ENCODE measurements around the gene DIP2C.
"Not testable (repeated sequence)": the region's sequence is repeated elsewhere in the genome, so short reads cannot be mapped to it uniquely, and the experiment has no call there.

The DIP2C gene

DNA sequence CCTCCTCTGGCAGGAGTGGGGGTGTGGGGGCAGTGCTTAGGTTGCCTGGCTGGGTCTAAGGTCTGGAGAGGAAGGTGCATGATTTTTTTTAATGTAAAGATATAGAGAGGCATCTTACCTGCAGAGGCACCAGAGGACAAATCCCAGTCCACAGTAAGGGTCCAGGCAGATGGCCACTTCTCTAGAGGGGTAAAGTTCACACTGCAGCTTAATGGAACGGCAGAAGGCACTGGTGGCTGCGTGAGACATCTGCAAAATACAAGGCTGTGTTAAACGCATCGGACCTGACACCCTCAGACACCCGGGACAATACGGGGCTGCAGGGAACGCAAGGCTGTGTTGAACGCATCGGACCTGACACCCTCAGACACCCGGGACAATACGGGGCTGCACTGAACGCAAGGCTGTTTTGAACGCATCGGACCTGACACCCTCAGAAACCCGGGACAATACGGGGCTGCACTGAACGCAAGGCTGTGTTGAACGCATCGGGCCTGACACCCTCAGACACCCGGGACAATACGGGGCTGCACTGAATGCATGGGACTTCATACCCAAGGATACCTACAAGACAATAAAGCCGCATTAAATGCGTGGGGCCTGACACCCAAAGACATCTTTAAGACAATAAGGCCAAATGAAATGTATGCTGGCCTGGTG lies 348.3 kb downstream of the DIP2C start:
- DNase-seq, result no peak

DNA sequence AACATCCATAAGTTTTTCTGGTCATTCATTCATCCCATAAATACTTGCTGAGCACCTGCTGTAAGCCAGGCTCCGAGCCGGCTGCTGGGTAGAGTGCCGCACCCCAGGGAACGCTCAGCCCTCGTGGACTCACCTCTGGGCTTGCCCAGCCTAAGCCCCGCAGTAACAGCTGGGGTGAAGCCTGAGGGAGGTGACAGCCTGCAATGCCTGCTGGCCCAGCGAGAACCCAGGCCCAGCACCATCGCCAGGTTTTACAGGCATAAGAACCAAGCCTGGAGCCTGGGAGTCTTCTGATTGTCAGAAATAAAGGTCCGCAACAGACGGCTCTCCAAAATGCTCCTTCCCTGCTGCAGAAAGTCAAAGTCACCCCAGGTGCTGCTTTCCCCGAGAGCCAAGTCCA lies 348.8 kb downstream of the DIP2C start:
- DNase-seq, result no peak

DNA sequence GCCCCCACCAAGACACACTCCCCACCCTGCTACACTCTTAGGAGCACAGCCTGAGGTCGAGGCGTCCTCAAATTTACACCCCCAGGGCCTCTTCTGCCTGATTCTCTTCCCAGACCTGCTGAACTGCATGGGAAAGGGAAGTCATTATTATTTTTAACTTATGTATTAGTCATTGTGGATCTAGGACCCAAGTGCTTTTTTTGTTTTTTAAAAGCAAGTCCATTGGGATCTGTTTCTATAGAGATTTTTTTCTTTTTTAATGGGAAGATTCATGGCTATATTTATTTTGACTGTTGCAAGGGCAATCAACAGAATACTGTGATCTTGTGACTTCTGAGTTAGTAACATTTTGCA lies 350.5 kb downstream of the DIP2C start:
- DNase-seq, result no peak

DNA sequence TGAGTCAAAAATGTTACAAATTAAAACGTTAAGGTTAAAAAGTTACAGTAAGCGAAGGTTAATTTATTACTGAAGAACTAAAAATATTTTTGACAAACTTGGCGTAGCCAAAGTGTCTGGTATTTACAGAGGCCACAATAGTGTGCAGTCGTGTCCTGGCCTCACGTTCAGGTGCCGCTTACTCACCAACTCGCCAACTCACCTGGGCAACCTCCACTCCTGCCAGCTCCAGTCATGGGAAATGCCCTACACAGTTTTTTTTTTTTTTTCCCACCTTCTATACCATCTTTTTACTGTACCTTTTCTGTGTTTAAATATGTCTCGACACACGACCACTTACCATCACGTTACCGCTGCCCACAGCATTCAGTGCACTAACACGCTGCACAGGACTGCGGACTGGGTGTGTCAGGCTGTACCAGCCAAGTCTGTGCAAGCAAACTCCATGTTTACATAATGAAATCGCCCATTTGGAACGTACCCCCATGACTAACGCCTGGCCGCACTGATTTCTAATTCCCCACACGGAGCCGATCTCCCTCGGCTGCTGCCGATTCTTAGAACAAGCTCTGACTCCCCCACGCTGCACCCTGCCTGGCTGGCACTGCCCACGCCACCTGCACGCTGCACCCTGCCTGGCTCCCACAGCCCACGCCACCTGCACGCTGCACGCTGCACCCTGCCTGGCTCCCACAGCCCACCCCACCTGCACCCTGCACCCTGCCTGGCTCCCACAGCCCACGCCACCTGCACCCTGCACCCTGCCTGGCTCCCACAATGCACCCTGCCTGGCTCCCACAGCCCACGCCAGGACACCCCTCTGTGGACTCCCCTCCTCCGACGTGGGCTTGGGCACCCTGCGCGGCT lies 351.1 kb downstream of the DIP2C start:
- DNase-seq, result no peak

DNA sequence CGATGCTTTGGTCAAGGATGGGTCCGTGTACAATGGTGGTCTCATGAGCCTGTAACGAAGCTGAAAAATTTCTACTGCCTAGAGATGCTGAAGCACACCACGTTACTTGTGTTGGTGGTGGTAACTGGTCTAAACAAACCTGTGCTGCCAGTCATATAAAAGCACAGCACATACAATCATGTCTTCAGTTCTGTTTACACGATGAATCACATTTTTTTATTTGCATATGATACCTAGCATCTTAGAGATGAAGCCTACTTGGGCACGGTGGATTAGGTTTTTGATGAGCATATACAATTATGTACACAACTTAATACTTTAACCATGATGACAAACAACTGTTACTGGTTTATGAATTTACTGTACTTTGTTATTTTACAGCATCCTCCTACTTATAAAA lies 353.2 kb downstream of the DIP2C start:
- DNase-seq, result no peak

DNA sequence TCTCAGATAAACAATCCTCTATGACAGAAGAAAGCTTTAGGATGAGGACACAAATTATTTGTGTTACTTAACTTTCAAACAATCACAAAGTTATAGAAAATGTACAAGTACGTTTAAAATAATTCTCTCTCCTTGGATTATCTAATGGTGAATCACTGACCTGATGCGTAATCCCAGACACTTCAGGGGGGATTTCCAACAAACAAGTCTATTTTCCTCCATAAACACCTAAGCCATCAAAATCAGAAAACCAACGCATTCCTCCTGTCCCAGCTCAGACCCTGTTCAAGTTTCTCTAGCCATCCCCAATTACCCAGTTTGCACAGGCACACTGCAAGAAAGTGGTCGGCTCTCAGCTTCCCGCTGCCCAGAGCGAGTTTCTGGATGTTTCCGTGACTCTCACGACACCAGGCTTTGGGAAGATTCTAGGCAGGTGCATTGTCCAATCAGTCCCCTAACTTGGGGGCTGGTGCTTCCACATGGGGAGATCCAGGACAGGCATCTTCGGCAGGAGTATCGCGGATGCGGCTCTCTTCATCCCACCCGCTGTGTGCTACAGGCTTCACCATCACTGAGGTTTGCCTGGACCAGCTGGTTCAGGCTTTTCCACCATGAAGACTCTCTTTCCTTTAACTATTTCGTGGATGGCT lies 354.2 kb downstream of the DIP2C start:
- DNase-seq, result no peak

DNA sequence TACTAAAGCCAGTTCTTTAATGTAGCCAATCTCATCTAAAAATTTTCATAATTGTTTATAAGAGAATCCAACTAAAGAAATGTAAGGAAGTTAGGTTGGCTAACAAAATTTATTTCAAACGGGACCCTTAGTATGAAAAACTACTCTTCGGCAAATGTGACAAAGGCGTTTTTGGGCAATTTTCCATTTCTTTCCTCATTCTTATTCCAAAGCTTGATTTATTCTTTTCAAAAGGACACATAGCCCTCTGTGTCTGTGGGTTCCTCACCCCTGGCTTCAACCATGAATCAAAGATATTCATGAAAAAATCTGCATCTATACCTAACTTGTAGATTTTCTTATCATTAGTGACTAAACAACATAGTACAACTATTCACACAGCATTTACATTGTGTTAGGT lies 358.3 kb downstream of the DIP2C start:
- no peak for DNase-seq

DNA sequence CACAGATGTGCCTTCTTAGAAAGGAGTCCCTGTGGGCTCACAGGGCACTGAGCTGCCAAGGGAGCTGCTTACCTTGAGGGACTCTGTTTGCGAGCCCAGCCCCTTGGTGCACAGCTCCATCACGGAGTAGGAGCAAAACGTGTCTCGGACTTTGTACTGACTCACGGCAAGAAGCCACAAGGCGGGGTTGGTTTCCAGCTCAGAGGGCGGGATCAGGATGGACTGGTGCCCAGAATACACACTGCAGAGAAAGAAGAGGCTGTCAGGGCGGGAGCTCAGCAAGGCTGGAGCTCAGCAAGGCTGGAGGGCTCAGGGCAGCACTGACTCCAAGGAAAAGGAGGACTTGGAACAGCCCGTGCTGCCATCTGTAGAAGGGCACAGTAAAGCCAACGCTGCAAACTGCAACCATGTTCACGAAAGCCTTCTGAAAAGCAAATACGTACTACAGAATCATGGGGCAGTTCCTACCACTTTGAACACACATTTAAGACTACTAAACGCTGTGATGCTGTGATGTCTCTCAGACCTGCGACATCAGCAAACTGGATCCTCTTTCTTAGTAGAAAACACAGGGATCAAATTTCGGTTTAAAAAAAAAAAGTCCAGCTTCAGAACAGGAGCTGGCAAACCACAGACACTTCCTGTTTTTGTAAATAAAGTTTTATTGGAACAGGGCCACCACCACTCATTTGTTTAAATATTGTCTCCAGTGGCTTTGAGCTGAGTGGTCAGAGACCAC lies 359.9 kb downstream of the DIP2C start:
- DNase-seq, result peak; percentile 56 to 59

DNA sequence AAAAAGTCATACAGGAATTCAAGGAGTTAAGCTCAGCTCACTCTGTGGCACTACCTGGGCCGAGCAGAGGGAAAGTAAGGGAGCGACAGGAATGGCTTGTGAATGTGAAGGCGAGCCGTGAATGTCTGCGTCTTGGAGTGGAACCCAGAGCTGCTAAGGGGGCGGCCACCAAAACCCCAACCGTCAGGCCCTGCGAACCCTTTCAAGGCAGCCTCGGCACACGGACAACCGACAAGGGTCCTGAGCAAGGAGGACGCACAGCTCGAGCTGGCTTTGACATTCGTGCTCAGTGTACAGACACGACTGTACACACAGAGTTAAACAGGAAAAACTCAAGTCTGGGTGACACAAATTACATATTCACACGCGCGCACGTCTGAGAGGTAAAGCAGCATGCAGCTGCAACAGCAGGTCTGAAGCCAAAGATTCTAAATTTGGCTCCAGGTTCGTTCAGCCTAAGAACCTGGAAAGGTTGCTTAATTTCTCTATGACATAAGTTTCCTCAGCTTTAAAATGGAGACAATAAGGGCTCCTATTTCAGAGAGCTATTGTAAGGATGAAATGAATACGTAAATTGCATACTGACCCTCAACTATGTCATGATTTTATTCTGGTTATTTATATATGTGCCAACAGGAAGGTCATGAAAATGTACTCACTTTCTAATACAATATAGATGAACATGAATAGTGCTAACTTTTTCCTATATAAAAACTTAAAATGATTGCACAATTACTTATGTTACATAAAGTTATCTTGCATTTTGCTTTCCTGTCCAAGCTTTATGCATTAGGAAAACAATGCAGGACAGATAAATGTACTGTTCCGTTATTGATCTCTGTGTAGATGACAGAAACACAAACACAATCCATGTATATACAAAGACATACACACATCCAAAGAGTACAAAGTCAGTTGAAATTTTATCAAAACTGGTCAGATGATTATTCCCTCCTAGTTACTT lies 361.3 kb downstream of the DIP2C start:
- no peak for DNase-seq

DNA sequence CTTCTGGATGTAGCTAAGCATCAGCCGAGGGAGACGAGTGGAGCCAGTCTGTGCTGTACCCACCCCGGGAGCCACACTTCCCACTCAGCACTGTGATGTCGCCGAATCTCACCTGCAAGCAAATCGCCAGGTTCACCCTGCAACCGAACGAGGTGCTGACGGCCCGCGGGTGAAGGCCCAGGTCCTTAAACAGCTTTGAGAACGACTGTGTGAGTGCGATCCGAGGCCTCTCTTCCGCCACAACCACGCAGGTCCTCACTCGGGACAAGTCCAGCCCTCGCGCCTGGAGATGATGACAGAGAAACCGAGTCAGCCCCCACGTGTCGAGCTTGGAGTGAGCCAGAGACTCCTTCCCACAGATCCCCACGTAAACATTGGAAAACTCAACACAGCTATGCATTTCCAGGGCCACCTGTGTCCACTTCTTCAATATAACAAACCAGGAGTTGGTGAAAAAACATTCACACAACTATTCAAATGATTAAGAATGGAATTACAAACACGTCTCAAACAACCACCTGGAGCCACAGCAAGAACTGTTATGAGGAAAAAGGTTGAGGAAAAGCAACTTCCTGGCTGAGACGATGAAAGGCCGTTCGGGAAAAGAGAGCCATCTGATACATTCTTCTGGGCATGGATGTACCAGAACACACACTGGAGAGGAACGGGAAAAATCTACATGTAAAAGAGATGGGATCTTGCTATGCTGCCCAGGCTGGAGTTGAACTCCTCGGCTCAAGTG lies 362.4 kb downstream of the DIP2C start:
- DNase-seq, result no peak

DNA sequence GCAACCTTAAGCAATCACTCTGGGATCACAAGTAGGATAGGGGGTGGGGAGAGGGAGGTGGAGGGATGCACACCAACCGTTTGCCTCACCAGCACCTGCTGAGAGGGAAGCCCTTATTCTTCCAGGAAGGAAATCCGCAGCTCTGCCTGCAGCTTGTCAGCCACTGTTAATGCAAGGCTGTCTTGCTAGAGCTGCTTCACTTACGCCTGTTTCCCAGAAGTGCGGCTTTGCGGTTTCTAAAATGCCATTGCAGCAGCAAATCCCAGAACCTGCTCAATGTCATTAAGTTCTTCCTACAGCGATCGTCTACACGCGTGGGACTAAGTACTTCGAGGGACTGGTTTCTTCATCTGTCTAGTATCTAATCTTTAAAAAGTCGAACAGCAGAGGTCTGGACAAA lies 363.1 kb downstream of the DIP2C start:
- no peak for DNase-seq

DNA sequence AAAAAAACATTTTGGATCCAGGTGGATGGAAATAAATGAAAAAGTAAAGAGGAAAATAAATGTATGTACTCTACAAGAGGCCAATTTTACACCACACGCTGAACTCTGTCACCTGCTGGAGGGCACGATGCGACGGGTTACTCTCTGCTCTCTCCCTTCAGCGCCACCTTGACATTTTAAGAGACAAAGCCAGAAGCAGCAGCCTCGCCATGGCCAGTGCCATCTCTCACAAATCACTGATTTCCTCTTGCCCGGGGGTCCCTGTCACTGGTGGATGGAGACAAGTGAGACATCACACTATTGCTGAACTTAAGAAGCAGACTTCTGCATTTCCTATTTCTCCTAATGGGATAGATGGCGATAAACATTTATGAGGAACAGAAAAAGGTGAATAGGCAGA lies 364.2 kb downstream of the DIP2C start:
- DNase-seq, result no peak

DNA sequence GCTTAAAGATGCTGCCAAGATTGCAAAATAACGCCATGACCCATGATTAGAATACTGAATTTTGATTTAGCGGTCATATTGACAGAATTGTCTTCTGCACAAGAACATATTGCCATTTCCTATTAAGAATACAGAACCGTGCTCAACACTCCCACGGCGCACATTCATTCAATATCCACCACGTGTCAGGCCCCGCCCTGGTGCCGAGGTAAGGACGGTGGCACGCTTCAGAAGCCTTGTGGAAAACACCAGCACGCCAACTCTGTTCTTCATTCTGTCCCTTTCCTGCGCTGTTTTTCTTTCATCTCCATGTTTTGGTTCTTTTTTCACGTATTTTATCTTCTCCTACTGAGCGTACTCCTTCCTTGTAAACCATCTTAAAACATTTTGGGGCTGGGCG lies 364.9 kb downstream of the DIP2C start:
- no peak for DNase-seq

DNA sequence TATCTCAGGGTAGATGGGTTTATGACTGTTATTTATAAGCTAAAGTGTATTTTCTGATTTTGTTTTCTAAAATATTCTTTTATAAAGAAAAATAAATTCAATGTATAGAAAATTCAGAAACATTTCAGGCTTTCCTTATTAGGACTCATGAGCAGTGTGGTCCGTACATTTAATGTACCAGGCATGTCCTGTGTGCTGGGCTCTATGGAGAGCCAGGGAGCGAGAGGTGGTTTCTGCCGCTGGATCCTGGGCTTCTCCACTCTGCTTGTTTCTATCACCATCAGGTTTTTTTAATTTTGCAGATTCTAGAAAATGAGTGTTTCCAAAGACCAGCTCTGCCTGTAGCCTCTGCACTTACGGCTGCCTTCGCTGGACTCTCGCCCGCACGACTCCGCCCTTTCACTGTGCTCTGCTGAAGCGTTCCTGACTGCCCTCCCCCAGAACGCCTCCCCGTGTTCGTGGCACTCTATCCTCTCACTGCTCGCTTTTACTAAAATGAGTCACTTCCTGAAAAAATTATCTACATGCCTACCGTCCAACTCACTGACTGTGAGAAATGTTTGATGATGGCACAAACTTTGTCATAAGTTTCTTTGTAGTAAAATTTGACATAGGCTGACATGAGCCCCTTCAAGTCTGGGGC lies 365.7 kb downstream of the DIP2C start:
- DNase-seq, result peak; percentile 58 to 64

DNA sequence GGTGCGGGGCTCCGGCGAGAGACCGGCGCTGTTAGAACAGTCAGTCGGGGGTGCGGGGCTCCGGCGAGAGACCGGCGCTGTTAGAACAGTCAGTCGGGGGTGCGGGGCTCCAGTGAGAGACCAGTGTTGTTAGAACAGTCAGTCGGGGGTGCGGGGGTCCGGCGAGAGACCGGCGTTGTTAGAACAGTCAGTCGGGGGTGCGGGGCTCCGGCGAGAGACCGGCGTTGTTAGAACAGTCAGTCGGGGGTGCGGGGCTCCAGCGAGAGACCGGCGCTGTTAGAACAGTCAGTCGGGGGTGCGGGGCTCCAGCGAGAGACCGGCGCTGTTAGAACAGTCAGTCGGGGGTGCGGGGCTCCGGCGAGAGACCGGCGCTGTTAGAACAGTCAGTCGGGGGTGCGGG lies 366.4 kb downstream of the DIP2C start:
- DNase-seq, result not testable (repeated sequence)

DNA sequence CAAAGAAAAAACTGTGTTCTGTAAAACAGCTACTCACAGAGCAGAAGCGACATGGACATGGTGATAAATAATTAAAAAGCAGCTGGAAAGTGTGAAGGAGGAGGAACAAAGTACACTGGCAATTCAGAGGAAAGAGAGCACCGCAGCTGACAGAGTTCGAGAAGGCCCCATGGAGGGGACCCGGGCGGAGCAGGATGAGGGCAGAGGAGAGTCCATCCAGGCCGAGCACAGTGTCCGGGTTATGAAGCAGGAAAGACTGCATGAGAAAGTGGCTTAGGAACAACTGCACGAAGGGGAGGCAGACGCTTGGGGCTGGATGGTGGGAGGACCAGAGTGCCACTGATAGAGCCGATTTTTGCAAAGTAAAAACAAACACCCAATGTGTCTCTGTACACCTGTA lies 368.7 kb downstream of the DIP2C start:
- no peak for DNase-seq

DNA sequence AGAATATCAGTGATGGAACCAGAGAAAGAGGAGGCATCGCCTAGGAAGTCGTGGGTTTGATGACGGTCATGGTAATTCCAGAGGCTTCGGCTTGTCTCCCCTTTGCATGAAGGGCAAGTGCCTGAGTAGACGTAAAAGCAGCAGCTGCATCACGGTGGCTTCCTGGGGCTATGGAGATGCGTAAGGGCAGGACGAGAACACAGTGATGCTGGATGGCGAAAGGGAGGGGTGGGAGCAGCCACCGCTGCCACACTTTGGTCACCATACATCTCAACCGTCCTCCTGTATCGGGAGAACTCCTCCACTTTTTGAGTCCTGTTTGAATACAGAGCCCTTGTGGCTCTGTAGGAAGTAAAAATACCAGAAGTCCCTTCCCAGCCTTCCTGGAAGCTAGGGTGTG lies 371.5 kb downstream of the DIP2C start:
- no peak for DNase-seq

DNA sequence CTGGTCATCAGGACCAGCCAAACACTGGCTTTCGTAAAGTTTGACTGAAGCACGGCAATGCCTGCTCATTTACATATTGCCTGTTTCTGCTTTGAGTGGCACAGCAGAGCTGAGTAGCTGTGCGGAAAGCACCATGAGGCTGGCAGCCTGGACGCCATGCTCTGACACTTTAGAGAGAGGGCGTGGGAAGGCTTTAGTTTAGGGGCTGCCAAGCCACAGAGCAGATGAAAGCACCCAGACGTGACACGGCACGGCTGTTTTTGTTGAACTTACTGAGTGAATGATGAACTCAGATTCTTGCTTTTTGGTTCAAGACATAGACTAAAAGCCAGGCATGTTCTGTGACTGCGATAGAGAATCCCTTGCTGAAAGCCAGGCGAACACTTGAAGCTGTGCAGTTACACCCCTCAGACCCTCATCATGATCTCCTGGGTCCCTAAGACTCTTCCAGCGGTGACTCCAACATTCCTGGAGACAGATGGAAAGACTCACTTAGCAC lies 372.1 kb downstream of the DIP2C start:
- DNase-seq, result peak; percentile 34 to 43

DNA sequence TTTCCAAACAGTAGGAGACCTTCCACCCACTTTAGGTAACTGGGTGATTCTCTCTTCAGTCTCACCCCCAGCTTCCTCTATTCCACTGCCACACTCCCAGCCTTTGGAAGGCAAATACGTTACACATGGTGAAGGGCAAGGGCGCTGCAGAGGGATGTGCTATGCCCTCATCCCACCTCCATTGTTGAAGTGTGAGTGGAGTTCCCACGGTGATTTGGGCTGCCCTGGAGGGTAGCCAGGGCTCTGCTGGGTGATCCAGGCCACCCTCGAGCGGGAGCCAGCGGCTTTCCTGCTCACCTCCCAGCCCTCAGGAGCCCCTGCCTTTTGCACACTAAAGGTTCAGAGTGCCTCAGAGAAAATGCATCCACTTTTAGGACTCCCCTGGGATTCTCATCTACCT lies 373.1 kb downstream of the DIP2C start:
- no peak for DNase-seq

DNA sequence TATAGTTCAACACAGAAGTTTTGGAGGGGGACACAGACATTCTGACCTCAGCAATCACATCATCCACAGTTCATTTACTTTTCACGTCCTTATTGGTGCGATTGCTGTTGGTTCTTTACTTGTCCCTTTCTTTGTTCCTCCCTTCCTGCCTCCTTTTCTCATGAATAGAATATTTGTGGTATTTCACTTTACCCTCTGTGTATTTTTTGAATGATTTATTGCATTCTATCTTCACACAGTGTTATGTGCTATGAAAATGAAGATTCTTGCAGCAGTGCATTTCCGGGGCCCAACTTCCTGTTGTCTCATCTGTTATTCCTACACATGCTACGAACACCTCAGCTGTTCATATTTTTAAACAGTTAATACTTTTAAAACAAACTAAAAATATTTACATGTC lies 374.6 kb downstream of the DIP2C start:
- no peak for DNase-seq

DNA sequence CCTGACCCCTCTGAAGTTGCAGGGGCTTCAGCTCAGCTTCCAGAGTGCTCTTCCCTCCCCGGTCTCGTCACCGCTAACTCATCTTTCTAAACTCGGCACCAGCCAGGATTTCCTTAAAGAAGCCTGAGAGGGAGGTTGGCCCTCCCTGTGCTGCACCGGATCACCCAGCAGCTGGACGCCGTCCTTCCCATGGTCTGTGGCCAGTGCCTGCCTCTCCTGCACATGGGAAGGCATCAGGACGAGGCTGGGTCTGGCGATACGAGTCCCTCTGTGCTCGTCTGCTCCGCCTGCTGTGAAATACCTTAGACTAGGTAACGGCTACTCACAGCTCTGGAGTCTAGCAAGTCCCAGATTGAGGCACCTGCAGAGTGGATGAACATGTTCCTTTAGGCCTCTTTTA lies 375.1 kb downstream of the DIP2C start:
- no peak for DNase-seq
